RWPE2 (cell line): ENCODE results near the gene GOLGA1.

Experiments
- ATAC-seq: fragments of 200-7000 bp; cut with Tn5 transposase; 3 replicates; pipeline ENCODE4 v1.9.1; 2021; ENCODE audit warnings: low read depth
- DNase-seq: peaks from one replicate; pipeline ENCODE4 v3.0.0-alpha.2; 2020; ENCODE audit warnings: low spot score
- H3K27ac ChIP-seq: fragments of 450-650 bp; 2 replicates; pipeline ENCODE4 v1.5.1; 2017; ENCODE audit warnings: mild to moderate bottlenecking; ENCODE audit not compliant: poor library complexity, severe bottlenecking
- H3K27me3 ChIP-seq: fragments of 250-450 bp; sonication (Bioruptor Pico); 2 replicates; pipeline ENCODE4 v1.5.1; 2021; ENCODE audit warnings: mild to moderate bottlenecking, moderate library complexity; ENCODE audit not compliant: insufficient read depth, poor library complexity, severe bottlenecking
- H3K36me3 ChIP-seq: fragments of 250-450 bp; sonication (Bioruptor Pico); 2 replicates; pipeline ENCODE4 v1.5.1; 2020; ENCODE audit warnings: low read depth, mild to moderate bottlenecking, moderate library complexity
- H3K4me1 ChIP-seq: fragments of 250-450 bp; sonication (Bioruptor Pico); 2 replicates; pipeline ENCODE4 v1.5.1; 2021; ENCODE audit warnings: mild to moderate bottlenecking, moderate library complexity; ENCODE audit not compliant: insufficient read depth, poor library complexity, severe bottlenecking
- H3K4me3 ChIP-seq: fragments of 250-450 bp; sonication (Bioruptor Pico); 2 replicates; pipeline ENCODE4 v1.5.1; 2021; ENCODE audit warnings: mild to moderate bottlenecking, moderate library complexity; ENCODE audit not compliant: severe bottlenecking
- H3K9me3 ChIP-seq: fragments of 250-450 bp; sonication (Bioruptor Pico); 2 replicates; pipeline ENCODE4 v1.5.1; 2021; ENCODE audit warnings: mild to moderate bottlenecking, moderate library complexity; ENCODE audit not compliant: severe bottlenecking
- TF ChIP-seq, protein P1 (sequence below): fragments of 450-650 bp; IDR thresholded peaks from one replicate; pipeline ENCODE4 v1.5.1; 2017; ENCODE audit warnings: mild to moderate bottlenecking, moderate library complexity; ENCODE audit not compliant: poor library complexity, severe bottlenecking

GOLGA1 gene

DNA sequence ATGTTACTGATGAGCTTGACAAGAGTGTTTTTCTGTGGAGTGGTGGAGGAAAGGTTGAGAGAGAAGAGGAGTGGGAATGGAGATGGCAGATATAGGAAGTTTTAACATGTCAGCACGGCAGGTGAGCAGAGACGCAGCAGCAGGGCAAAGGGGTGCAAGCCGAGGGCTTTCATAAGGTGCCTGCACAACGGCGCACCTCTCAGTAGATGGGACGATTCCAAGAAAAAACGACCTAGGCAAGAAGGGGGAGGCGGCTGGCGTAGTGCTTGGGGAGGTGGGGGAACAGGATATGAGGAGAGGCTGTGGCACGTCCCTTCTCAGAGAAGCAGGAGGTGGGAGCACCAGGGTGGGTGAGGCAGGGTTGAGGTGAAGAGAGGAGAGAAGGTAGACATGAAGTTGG is 54.4 kb downstream of the GOLGA1 start:
- DNase-seq (no peak), ATAC-seq (no peak)
- TF ChIP-seq, protein P1, sequence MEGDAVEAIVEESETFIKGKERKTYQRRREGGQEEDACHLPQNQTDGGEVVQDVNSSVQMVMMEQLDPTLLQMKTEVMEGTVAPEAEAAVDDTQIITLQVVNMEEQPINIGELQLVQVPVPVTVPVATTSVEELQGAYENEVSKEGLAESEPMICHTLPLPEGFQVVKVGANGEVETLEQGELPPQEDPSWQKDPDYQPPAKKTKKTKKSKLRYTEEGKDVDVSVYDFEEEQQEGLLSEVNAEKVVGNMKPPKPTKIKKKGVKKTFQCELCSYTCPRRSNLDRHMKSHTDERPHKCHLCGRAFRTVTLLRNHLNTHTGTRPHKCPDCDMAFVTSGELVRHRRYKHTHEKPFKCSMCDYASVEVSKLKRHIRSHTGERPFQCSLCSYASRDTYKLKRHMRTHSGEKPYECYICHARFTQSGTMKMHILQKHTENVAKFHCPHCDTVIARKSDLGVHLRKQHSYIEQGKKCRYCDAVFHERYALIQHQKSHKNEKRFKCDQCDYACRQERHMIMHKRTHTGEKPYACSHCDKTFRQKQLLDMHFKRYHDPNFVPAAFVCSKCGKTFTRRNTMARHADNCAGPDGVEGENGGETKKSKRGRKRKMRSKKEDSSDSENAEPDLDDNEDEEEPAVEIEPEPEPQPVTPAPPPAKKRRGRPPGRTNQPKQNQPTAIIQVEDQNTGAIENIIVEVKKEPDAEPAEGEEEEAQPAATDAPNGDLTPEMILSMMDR = no peak
- Histone ChIP-seq H3K4me3 (no peak overlapping the region), H3K27ac (no peak overlapping the region), H3K27me3 (no peaks in the 10 kb centered on the region), H3K9me3 (no peaks in the 10 kb centered on the region), H3K36me3 (peaks cover 17% of the 10 kb centered on the region), H3K4me1 (no peaks in the 10 kb centered on the region)

- H3K4me1 ChIP-seq = no peaks in the 10 kb centered on the region
- H3K27me3 ChIP-seq = no peaks in the 10 kb centered on the region
- no peak overlapping the region for H3K27ac ChIP-seq
- H3K9me3 ChIP-seq = no peaks in the 10 kb centered on the region
- TF ChIP-seq, protein P1 = no peak
- H3K36me3 ChIP-seq = peaks cover 18% of the 10 kb centered on the region
- H3K4me3 ChIP-seq = no peak overlapping the region
- no peak for ATAC-seq
- no peak for DNase-seq
Measured at GRCh38 chr9:124885551-124885950, 55.3 kb downstream of the GOLGA1 start.

DNA sequence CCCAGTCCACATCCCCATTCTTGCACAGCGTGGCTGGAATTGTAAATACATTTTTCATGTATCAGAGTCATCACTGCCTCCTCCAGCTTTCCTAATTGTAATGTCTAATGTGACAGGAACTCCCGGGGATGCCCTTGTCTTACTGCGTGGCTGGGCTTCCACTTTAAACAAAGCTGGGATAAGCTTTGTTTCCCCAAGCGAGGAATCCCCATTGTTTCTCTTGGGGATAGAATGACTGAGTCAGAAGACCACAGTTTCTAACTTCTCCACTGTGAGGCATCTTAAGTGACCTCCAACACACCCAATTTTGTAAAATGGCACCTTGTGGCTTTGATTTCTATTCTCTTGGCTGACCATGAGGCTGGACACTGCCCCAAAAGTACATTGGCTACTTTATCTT is 56.5 kb downstream of the GOLGA1 start:
- Histone ChIP-seq H3K9me3 (no peaks in the 10 kb centered on the region), H3K27ac (no peak overlapping the region), H3K4me3 (no peak overlapping the region), H3K4me1 (no peaks in the 10 kb centered on the region), H3K36me3 (peaks cover 22% of the 10 kb centered on the region), H3K27me3 (no peaks in the 10 kb centered on the region)
- no peak for DNase-seq
- ATAC-seq = no peak
- TF ChIP-seq, protein P1 = no peak

DNA sequence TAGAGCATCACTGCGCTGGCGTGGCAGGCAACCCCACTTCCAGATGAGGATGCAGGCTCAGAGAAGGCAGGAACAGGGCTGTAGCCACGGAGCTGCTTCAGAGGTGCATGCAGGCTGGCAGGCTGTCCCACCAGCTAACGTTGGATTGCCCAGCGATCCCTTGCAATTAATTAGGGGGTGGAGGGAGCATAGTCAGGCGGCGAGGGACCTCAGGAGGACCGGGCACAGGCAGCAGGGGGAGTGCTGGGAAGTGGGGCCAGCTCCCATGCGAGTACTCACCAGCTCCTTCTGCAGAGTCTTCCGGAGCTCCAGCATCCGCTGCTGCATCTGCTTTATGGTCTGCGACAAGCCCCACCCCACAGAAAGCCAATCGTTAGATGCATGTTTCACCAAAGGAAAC is 58.7 kb downstream of the GOLGA1 start:
- TF ChIP-seq, protein P1 = no peak
- Histone ChIP-seq H3K27ac (no peak overlapping the region), H3K4me1 (no peaks in the 10 kb centered on the region), H3K4me3 (no peak overlapping the region), H3K27me3 (no peaks in the 10 kb centered on the region), H3K9me3 (no peaks in the 10 kb centered on the region), H3K36me3 (peaks cover 29% of the 10 kb centered on the region)
- no peak for ATAC-seq
- DNase-seq = no peak

- H3K36me3 ChIP-seq = peaks cover 38% of the 10 kb centered on the region
- no peak overlapping the region for H3K4me3 ChIP-seq
- no peak overlapping the region for H3K27ac ChIP-seq
- H3K9me3 ChIP-seq = no peaks in the 10 kb centered on the region
- H3K4me1 ChIP-seq = no peaks in the 10 kb centered on the region
- TF ChIP-seq, protein P1 = no peak
- H3K27me3 ChIP-seq = no peaks in the 10 kb centered on the region
- ATAC-seq = no peak
- no peak for DNase-seq
Measured at GRCh38 chr9:124881138-124881743, 59.6 kb downstream of the GOLGA1 start.
